ENCODE data around the gene ADCY5.

Gene ADCY5

DNA sequence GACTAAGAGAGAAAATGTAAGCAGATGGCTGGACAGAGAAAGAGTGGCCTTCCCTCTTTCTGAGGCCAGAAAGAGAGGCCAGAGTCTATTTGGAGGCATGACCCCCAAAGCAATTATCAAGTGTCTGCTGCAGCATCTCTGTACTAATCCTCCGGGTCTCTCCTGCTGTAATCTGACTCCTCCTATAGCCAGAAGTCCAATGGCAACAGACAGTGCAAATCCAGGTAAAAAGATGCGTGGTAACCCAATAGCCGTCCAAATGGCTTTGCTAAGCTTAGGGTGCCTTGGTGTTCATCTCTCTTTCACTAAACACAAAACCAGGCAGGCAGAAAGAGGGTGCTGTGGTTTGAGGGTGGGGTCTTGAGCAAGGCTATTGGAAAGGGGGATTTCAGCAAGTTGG is 91.6 kb downstream of the ADCY5 start:
- DNase-seq = no peak

DNA sequence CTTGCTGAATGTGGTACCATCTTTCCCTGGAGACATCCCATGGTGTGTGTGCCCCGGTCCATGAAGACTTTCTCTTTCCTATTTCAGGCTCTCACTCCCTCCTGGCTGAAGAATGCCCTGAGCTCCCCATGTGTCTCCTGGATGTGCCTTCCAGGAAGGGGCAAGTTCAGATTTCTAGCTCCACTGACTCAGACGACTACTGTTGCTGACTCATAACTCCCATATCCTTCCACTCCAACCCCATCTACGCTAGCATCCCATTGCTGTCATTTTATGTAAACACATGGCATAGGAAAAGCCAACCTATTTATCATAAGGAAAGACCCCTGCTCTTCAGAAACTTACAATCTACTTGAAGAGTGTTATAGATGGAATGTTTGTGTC is 95.0 kb downstream of the ADCY5 start:
- DNase-seq = no peak

DNA sequence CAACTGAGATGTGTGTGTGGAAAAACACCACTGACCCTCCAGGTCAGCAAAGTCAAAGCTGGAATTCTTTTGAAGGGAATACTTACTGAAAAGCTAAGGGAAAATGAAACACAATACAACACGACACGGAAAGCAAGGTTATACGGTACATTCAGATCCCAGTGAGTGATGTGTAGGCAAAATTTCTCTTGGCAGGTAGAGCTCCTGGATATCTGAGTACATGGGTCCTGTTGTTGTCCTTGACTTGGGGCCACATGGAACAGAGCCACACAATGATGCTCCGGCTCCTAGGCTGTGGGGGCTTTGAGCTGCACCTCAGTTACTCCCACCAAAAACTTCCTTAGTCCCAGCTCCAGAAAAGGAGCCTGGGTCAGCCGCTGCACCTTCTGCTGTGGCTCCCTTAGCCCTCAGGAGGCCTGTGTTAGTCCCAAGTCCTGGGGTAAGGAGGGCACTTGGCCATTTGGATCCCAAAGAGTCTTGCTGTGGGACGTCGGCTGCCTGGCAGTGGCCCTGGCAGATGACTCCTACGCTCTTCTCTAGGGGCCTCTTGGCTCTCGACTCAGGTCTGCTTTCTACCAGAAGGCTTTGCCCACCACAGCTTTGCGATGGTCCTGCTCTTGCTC is 95.6 kb downstream of the ADCY5 start:
- no peak for DNase-seq

DNA sequence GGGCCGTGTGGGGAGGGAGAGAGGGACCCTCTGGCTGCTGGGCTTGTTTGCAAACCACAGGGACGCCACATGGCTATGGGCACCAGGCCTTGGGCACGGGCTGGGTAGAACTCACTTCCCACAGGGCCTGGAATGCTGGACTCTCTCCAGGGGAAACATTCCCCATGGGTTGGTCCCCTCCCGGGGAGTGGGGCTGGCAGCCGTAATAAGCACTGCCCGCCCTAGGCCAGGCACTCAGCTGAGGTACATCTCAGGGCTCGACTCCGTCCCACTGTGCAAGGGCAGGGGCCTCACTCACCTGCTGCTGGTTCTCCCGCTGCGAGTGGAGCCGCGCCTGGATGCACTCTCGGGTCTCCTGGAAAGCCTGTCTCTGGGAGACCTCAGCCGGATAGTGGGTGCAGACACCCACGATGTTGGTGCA is 96.7 kb downstream of the ADCY5 start:
- DNase-seq = no peak

DNA sequence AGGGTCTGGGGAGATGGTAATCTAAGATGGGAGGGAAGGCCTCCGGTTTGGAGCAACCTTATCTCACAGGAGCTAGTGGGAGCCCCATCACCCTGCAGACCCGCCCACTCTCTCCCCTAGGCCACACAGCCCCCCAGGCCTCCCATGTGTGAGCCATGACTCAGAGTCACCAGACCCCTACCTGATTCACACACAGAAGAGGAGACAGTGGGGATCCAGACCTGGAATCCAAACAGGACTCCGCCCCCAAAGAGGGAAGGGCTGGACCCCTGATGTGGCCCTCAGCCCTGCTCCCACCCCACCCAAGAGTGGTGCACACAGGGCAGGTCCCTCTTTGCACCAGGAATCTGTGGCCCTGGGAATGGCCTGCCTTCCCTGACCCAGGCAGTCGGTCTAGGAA is 97.4 kb downstream of the ADCY5 start:
- no peak for DNase-seq

DNA sequence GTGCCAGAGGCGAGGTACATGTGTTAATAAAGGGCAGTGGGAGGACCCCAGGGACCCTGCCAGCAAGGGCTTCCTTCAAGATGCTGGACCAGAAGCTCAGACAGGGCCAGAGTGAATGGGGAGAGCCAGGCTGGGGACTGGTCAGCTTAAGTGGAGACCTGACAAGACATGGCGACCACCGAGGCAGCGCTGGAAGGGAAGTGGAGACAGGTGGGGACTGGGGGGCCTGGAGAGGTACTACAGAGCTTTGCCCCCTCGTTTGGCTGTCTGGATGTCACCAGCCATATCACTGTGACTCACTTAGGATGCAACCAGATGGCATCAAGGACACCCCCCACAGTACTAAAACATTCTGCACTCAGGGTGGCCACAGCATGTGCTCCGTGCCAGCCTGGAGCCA is 97.9 kb downstream of the ADCY5 start:
- no peak for DNase-seq

DNA sequence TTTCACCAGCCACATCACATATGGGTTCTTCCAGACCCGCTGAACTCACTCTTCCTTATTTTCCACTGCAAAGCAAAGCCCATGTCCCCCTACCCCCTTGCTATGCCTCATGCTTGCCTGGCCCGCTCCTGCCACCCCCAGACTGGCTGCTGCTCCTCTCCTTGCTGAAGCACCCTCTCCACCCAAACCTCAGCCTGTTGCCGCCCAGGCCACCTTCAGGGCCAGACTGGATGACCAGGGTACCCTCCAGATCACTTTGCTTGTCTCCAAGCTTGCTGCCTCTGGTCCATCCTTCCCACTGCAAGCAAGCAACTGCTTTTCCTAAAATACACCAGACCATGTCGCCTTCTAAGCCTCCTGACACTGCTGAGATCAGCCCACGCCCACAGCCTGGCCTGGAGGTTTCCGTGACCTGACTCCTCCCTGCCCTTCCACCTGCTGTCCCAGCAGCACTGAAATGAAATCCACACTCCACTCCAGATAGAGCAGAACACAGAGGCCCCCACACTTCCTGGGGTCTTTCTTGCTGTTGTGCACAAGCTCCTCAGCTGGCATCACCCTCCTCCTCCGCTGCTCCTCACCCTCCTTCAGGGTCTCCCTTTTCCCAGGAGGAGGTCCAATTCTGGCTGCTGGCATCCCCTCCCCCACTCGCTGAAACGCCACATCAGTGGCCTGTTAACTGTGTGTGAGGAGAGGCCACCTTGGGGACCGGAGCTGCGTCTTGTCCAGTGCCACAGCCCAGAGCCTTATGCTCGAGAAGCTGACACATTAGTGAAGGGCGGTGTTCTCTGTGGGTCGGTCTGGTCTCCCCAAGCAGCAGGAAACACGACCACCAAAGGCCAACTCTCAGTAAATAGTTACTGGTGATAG is 99.1 kb downstream of the ADCY5 start:
- DNase-seq = no peak

DNA sequence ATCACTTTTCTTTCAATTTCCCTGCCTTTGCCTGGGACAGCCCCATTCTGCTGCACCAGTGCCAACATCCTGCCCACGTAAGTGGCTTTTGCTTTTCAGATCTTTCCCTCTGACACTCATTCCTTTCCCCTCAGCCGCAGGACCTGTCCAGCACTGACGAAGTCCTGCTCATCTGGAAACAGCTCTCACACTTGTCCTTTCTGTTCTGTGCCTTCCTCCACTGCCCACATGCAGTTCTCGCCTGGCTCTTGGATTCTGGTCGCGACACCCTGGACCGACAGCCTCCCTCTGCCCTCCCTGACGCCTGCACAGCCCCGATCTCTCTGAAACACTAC is 99.7 kb downstream of the ADCY5 start:
- no peak for DNase-seq

DNA sequence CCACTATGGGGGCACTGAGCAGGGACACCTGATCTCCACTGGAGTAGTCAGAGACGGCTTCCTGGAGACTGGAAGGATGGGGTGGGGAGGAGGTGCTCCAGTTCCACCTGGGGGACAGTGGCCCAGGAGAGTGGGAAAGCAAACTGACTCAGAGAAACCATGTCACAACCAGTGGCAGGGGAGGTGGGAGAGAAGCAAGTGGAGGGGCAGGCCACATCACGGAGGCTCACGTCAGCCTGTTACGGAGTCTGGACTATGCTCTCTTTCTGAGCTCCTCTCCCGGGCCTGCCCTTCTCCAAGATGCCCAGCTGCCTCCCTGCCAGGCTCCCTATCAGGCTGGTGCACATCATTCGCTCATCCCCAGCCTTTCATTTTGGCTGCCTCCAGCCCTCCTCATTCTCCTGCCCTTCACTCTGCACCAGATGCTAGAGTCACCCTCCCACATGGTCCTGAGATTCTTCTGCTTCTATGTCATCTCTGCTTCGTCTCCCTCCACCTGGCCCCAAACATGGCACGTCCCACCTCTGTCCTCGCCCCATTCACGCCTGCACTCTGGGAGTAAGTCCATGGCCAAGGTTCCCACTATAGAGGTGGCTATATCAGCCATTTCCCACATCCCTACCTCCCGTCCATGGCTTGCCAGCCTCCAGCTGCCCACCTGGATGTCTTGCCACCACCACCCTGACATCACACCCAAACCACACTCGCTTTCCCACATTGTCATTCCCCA is 100.3 kb downstream of the ADCY5 start:
- no peak for DNase-seq

DNA sequence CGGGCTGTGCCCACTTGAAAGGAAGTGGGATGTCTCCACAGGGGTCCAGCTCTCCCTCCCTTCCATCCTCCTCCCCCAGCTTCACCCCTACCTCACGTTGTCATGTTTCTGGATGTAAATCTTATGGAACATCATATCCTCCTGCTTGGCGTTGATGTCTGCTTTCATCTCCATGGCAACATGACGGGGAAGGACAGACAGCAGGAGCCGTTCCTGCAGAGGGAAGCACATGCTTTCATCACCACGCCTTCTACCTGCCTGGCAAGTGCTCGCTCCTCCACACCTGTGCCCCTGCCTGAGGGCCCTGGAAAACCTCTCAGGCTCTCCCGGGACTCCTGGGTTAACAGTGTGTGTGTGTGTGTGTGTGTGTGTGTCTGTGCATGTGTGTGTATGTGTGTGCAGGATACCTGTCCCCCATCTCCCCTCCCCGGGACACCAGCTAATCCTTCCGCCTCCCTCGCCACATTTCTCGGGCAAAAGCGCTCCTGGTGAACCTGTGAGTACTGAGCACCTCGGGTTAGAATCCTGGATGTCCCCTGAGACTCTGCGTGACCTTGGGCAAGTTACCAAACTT is 101.1 kb downstream of the ADCY5 start:
- no peak for DNase-seq

DNA sequence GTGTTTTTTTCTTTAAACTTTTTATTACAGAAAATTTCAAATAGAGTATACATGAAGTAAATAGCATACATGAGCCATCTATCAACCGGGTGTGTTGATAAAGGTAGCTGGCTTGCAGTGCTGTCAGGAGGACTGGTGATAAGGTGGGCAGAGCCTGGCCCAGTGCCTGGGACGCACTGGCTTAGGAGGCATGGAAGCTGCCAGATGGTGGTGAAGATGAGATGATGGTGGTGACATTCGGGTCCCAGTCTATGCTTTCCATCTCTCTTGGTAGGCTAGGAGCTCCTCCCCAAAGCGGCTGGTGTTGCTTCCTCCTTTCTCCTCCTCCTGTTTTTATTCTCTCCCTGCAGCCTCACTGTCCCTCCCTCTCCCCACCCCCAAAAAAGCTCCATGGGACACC is 101.7 kb downstream of the ADCY5 start:
- DNase-seq = no peak

DNA sequence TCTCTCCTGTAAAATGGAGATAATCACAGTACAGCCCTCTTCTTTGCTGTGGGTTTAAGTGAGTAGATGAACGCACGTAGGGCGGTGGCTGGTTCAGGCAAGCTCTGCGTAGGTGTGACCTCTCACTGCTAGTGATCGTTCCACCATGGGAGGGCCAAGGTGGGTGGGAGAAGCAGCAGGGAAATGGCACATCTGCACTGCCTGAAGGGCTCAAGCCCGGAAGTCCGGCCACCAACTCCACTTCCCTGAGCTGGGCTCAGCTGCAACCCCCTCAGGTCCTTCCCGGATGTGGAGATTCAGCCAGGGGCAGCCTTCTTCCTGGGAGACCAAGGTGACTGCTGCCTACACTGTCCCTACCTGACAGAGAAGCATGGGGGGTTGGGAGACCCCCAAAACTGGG is 102.9 kb downstream of the ADCY5 start:
- no peak for DNase-seq

DNA sequence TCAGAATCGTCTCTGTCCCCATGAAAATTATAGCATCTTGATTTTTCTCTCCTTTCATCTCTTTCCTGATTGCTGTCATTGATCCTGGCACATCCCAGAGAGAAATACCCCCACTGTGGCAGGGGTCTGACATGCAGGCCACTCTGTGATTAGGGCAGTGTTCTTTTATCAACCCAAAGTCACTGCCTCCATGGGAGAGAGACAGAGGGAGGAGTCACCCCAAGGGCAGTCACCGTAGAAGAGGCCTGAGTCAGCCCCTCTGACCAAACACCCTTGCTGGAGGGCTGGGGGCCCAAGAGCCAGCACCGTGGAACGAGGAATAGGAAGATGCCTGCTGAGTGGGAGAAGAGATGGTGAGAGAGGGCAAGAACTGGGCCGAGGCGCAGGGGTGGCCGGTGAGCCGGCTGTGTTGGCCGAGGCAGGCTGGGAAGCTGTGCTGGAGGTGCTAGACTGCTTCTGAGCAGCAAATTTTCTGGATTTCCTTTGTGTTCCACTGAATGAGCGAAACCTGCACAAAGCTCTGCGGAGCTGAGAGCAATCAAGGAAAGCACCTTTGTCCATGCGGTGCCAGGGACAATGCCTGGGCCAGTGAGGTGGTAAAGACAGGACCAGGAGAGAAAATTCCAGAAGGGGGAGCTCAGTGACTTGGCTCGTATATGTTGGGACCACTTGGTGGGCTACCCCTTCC is 103.8 kb downstream of the ADCY5 start:
- no peak for DNase-seq

DNA sequence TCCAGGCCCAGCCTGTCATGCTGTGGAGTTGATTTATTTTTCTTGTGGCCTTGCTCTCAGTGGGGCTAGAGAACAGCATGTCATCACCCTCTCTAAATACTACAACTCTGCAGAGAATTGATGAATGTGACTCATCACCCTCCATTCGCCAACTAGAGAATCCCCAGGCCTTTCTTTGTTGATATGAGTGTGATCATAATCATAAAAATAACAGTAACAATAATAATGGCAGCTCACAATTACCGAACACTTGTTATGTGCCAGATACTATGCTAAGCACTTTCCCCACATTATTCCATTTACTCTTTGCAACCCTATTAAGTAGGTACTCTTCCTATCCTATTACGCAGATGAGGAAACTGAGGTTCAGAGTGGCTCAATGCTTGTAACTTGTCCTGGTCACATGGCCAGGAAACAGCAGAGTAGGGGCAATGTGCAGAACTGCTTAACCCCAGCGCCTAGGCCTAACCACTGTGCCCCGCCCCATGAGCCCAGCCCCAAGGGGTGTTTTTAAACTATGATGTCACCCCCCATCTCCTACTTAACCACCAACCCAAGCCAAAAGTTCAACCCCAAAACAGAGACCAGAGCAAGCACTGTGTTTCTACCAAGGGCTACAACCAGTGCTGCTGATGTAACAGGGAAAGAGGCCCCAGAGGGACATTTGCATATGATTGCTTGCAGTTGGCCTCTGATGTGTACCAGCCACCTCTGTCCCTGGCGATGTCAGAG is 104.5 kb downstream of the ADCY5 start:
- DNase-seq = no peak

DNA sequence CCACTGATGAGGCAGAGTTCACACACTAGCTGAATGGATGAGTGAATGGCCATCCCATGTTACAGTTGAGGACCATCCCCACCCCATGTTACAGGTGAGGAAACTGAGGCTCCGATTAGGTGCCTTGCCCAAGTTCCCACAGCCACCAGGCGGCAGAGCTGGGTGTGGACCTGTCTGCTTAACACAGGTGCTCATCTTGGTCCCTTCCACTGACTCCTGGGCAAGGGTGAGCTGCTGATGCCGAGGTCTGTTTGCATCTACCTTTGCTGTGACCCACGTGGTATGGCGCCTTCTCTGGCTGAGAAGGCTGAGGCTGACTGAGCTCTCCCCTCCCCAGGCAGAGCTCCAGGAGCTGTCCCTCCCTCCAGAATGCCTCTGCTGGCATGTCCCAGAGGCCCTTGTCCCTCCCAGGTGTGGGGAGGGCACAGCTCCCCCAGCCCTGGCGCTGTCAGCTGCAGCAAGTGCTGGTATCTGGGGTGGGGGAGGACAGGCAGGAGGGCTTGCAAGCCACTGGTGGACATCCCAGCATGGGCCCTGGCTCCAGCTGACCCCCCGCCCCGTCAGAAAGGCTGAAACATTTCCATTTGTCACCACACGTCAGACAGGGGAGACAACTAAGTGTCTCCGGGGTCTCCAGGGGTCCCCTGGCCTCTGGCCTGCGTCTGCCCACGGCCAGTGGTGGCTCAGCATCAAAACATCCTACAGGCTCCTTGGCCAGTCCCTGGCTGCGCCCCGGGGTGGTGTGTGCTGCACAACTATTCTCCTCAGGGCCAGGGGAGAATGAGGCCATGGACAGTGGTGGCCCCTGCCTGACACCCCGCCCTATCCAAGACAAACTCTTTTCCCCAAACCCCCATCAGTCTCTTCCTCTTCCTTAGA is 105.4 kb downstream of the ADCY5 start:
- DNase-seq = no peak

DNA sequence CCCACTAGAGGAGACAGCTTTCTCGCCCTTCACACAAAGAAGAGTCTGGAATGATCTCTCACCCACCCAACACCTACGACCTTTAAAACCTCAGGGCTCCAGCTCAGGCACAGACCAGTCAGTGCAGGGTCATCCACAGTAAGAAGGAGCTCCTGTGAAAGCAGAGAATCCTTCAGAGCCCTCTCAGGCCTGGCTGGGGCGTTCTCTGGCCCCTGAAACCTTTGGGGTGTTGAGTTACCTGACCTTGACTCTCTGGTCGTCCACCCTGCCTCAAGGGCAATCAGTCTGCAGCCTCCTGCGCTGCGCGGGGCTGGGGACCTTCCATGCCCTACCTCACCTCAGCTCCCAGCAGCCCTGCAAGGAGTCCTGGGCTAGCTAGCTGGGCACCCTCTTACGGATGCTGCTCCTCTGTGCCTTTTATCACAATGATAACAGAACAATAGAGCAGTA is 106.2 kb downstream of the ADCY5 start:
- no peak for DNase-seq

DNA sequence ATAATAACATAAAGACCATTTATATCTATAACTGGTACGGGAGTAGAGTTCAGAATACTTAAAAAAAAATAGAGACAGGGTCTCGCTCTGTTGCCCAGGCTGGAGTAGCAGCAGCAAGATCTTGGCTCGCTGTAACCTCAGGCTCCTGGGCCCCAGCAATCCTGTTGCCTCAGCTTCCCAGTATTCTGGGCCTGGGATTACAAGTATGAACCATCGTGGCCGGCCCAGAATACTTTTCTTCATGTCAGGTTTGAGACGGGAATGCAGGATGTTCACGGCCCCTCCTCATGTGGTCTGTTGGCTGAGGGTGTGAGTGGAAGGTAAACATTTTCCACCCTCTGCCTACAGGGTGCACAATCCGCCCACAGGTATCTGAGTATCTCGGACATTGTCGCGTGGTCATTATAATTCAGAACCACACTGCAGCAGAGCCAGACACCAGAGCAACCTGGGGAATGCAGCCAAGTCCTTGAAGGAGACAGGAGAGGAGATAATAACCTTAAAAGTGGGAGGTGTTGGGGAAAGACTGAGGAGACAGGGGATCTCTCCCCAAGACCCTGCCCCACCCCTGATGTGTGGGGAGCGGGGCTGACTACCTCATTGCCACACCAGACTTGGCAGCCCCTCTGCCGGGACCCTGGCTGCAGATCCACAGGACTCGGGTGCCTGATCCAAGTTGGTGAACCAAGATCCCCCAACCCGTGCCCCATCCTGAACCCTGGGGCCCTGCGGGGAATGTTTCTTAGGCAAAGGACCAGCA is 106.8 kb downstream of the ADCY5 start:
- DNase-seq = no peak

DNA sequence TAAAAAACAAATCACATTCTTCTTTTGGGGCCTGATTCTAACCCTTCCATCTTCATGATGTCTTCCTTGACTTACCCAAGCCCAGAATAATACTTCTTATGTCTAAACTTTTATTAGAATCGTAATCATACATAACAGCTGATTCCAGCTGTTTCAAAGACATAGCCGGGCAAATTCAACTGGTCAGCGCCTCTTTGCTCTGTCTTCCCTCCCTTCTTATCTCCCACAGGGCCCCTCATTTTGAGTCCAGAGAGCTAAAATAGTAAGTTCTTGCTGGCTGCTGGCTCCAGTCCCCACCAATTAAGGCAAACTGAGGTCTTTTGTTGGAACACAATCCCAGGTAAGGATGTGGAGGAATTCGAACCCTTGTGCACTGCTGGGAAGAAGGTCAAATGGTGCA is 108.6 kb downstream of the ADCY5 start:
- DNase-seq = no peak

DNA sequence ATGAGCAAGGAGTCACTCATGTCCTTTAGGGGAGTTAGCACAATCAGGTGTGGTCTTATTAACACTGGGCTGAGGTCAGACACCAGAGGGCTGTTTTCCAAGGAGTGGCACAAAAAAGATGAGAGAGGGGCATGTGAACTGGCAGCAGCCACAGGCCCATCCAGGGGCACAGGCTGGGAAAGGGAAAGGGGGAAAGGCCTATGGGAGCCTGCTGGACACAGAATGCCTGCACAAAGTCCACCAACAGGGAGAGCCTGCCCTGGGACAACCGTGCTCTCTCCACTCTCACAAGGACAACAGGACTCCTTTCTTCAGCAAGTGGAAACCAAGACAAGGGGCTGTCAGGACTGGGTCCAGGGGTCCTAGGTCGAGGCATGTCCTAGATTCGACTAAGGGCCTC is 109.6 kb downstream of the ADCY5 start:
- DNase-seq = no peak

DNA sequence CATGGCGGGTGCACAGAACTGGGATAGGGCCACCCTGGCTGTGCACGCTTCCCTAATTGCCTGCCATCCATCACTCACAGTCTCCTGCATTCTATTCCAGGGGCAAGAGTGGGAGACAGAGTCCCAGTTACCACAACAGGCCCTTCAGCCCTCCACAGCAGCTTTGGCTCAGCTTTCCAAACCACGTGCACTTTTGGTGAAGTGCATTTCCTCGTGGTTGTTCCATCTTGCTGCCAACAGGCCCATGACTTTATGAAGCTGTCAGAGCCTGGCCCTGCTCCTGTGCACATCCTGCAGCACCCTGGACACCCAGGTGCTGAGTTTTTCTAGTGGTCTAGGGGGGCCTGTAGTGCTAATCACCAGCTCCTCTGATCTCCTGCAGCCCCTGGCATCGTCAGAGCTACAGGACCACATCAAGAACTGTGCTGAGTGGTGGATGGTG is 110.2 kb downstream of the ADCY5 start:
- DNase-seq = no peak
